Kidney (tissue), 14 donors: Measurements from ENCODE around the gene NUDT5. TPM values are rescaled to one million over a fixed set of nuclear protein-coding genes. Genes with fewer than 3 reads are reported as not detected.

Source experiments
- DNase-seq, 5 donors: peaks; one replicate each; pipeline ENCODE4 v3.0.0-alpha.2; 2013 to 2020
- FAIRE-seq: peaks from 2 replicates; lab custom pipeline; 2012; peaks lifted over from hg19 to GRCh38; lab: Jason Lieb, UNC
- H3K27ac ChIP-seq, 2 donors: one replicate each; pipeline ENCODE4 v1.7.0; 2013; ENCODE audit warnings: low read depth in 2 of 2, low read length in 2 of 2, inconsistent platforms in 1 of 2
- H3K27me3 ChIP-seq: one replicate; pipeline ENCODE4 v1.7.1; 2013; ENCODE audit warnings: low read length, inconsistent platforms; ENCODE audit not compliant: control insufficient read depth, insufficient read depth
- H3K36me3 ChIP-seq, 3 donors: one replicate each; pipeline versions ENCODE4 v1.7.0 to v1.7.1; 2013; ENCODE audit warnings: low read length in 3 of 3, control low read depth in 1 of 3, inconsistent platforms in 1 of 3; ENCODE audit not compliant: insufficient read depth in 3 of 3, control insufficient read depth in 2 of 3
- H3K4me1 ChIP-seq, 3 donors: one replicate each; pipeline versions ENCODE4 v1.7.0 to v1.7.1; 2013; ENCODE audit warnings: low read length in 3 of 3, inconsistent platforms in 1 of 3, low read depth in 1 of 3; ENCODE audit not compliant: control insufficient read depth in 2 of 3, insufficient read depth in 2 of 3
- H3K4me3 ChIP-seq, 3 donors: one replicate each; pipeline versions ENCODE4 v1.7.0 to v1.8.1; 2013; ENCODE audit warnings: low read length in 3 of 3, control low read depth in 1 of 3, inconsistent platforms in 1 of 3
- H3K9ac ChIP-seq, 3 donors: one replicate each; pipeline versions ENCODE4 v1.7.0 to v1.7.1; 2013; ENCODE audit warnings: low read length in 3 of 3, control low read depth in 1 of 3, inconsistent platforms in 1 of 3
- H3K9me3 ChIP-seq, 3 donors: one replicate each; pipeline versions ENCODE4 v1.7.0 to v1.7.1; 2013; ENCODE audit warnings: low read length in 3 of 3, control low read depth in 1 of 3, inconsistent platforms in 1 of 3; ENCODE audit not compliant: control insufficient read depth in 2 of 3, insufficient read depth in 1 of 3
- intact Hi-C: fragments of 100-400 bp; cut with DNase I; formaldehyde crosslinking; loops from one replicate; pipeline ENCODE4 v1.11.1; 2022
- polyA plus RNA-seq: library from polyadenylated mRNA; stranded (reverse); fragments of 350-450 nt; fragmentation: Illumina TruSeq; extraction: RNeasy Lipid Tissue Mini Kit (QIAGEN cat#74804); gene quantifications from one replicate; pipeline ENCODE4 v1.2.3, GENCODE V29; 2014; ENCODE audit warnings: low read depth, low replicate concordance; ENCODE audit not compliant: insufficient read depth
- total RNA-seq: library from RNA; stranded (reverse); fragmentation: NEBNext Ultra II Directional; extraction: Animal tissue kit (Norgen Biotek cat#: 25700); gene quantifications from one replicate; pipeline ENCODE4 v1.2.1, GENCODE V29; 2021
- TF ChIP-seq, protein P1 (sequence below): IDR thresholded peaks from 3 replicates; pipeline ENCODE4 v1.5.1; 2012; ENCODE audit warnings: mild to moderate bottlenecking, moderate library complexity, borderline replicate concordance; ENCODE audit not compliant: insufficient read depth; ENCODE audit errors: extremely low read depth
- donor health status: control.
- donor health status: control.
- donor health status: control.
- donor health status: control.
- donor health status: control.
- donor health status: DM: yes; HTN: yes; CAD: no.
- donor health status: Normal renal cell carcinoma (clear cell type).

NUDT5 gene
- total and polyA plus RNA-seq, 2 donors from 2014 or later: 48.3 to 78.2 TPM

DNA sequence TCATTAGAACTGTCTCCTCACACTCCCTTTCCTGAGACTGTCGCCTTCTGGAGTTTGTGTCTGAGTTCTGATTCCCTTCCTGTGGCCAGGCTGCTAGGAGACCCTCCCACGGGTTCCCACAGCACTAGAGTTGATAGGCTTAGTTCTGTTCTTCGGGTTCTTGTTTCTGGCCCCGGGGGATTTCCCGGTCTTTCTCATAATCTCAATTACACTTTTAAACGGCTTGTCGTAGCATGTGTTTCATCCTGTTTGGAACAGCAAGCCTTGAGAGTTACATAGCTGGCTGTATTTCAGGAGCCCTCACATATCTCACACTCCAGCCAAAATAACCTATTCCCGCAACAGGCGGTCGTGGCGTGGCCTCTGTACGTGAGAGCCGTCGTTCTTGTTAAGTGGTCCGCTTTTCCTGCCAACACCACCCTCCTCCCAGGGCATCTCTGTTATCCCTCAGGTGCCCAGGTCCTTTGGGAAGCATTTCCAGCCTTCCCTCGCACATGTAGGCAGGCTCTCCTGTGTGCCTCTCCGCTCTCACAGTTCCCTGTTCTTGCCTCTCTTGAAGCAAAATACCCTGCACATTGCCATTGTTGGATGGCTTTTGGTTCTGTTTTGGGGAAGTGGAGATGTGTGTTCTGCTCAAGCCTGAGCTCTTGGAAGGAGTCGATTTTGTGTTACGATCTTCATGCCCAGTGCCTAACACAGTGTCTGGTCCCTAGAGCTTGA lies 46.3 kb upstream of the NUDT5 start:
- H3K4me1 ChIP-seq: no peaks in the 10 kb centered on the region
- intact Hi-C loops: no loop called here
- no peaks in the 10 kb centered on the region for H3K27me3 ChIP-seq
- FAIRE-seq (no peak), DNase-seq (no peak)
- peaks cover 6 to 25% (median 12%) of the 10 kb centered on the region in 3 donors for H3K36me3 ChIP-seq
- H3K27ac ChIP-seq: no peak overlapping the region
- no peak overlapping the region for H3K9ac ChIP-seq
- no peak overlapping the region for H3K4me3 ChIP-seq
- H3K9me3 ChIP-seq: no peaks in the 10 kb centered on the region
- TF ChIP-seq, protein P1, sequence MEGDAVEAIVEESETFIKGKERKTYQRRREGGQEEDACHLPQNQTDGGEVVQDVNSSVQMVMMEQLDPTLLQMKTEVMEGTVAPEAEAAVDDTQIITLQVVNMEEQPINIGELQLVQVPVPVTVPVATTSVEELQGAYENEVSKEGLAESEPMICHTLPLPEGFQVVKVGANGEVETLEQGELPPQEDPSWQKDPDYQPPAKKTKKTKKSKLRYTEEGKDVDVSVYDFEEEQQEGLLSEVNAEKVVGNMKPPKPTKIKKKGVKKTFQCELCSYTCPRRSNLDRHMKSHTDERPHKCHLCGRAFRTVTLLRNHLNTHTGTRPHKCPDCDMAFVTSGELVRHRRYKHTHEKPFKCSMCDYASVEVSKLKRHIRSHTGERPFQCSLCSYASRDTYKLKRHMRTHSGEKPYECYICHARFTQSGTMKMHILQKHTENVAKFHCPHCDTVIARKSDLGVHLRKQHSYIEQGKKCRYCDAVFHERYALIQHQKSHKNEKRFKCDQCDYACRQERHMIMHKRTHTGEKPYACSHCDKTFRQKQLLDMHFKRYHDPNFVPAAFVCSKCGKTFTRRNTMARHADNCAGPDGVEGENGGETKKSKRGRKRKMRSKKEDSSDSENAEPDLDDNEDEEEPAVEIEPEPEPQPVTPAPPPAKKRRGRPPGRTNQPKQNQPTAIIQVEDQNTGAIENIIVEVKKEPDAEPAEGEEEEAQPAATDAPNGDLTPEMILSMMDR: no peak

DNA sequence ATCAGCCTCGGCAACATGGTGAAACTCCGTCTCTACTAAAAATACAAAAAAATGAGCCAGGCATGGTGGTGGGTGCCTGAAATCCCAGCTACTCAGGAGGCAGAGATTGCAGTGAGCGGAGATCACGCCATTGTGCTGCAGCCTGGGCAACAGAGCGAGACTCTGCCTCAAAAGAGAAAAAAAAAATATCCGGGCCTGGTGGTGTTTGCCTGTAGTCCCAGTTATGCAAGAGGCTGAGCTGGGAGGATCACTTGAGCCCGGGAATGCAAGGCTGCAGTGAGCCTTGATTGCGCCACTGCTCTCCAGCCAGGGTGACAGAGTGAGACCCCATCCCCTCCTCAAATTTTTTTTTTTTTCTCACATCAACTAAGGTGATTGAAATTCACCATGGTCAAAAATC lies 43.1 kb upstream of the NUDT5 start:
- Histone ChIP-seq H3K27me3 (no peaks in the 10 kb centered on the region), H3K4me3 (no peak overlapping the region), H3K9me3 (no peaks in the 10 kb centered on the region), H3K9ac (no peak overlapping the region), H3K4me1 (no peaks in the 10 kb centered on the region), H3K36me3 (peaks cover 0 to 24% (median 6%) of the 10 kb centered on the region in 3 donors), H3K27ac (no peak overlapping the region)
- TF ChIP-seq, protein P1: no peak
- FAIRE-seq: no peak
- intact Hi-C loops: no loop called here
- no peak for DNase-seq

- FAIRE-seq (no peak), DNase-seq (peak in 1 of 5 donors; percentile 12)
- no peak overlapping the region for H3K27ac ChIP-seq
- H3K4me3 ChIP-seq: no peak overlapping the region
- peaks cover 0 to 24% (median 6%) of the 10 kb centered on the region in 3 donors for H3K36me3 ChIP-seq
- H3K27me3 ChIP-seq: no peaks in the 10 kb centered on the region
- H3K9ac ChIP-seq: no peak overlapping the region
- intact Hi-C loops: no loop called here
- no peaks in the 10 kb centered on the region for H3K9me3 ChIP-seq
- H3K4me1 ChIP-seq: no peaks in the 10 kb centered on the region
- TF ChIP-seq, protein P1: no peak
These were observed 41.9 kb upstream of the NUDT5 start for GRCh38 chr10:12237265-12238220.
